Measurements from ENCODE around the gene PTPRM.

GRCh38 chr18:7764405-7764804 lies 197.3 kb downstream of the PTPRM start:
- TF ChIP-seq, protein P1, sequence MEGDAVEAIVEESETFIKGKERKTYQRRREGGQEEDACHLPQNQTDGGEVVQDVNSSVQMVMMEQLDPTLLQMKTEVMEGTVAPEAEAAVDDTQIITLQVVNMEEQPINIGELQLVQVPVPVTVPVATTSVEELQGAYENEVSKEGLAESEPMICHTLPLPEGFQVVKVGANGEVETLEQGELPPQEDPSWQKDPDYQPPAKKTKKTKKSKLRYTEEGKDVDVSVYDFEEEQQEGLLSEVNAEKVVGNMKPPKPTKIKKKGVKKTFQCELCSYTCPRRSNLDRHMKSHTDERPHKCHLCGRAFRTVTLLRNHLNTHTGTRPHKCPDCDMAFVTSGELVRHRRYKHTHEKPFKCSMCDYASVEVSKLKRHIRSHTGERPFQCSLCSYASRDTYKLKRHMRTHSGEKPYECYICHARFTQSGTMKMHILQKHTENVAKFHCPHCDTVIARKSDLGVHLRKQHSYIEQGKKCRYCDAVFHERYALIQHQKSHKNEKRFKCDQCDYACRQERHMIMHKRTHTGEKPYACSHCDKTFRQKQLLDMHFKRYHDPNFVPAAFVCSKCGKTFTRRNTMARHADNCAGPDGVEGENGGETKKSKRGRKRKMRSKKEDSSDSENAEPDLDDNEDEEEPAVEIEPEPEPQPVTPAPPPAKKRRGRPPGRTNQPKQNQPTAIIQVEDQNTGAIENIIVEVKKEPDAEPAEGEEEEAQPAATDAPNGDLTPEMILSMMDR (IDR thresholded peaks at IDR 0.05), result no peak
- TF ChIP-seq RCOR1 (IDR thresholded peaks at IDR 0.05; ENCODE audit: low read length) (no peak), SMC3 (IDR thresholded peaks at IDR 0.05; ENCODE audit: low read depth, low read length) (no peak)
